Measurements from ENCODE around the gene NAP1L1.

NAP1L1 gene

DNA sequence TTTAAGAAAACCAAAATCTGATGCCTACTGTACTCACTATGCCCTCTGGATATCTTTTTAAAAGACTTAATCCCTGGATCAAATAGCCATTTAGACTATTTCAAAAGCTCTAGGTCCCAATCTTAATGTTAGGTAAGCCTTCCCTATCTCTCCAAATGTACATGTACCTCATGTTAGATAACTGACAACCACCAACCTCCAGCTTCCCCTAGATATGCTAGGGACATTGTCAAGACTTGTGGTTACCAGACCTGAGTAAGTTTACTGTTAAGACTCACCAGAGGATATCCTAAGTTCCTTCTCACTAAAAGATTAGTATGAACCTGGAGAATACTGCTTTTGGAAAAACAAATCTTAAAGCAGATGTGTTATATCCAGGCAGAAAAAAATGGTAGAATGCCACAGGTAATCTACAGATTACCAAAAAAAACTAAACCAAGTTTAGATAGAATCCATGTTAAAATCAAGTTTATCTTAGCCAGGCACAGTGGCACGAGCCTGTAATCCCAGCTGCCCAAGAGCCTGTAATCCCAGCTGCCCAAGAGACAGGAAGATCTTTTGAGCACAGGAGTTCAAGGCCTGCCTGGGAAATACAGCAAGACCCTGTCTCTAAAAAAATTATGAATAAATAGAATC lies 9.7 kb downstream of the NAP1L1 start:
- TF ChIP-seq GATA2 (IDR thresholded peaks at IDR 0.05; ENCODE audit: low read depth, low read length), result no peak
- no peak for TF ChIP-seq GATA3 (IDR thresholded peaks at IDR 0.05; ENCODE audit: low read depth, low read length)

DNA sequence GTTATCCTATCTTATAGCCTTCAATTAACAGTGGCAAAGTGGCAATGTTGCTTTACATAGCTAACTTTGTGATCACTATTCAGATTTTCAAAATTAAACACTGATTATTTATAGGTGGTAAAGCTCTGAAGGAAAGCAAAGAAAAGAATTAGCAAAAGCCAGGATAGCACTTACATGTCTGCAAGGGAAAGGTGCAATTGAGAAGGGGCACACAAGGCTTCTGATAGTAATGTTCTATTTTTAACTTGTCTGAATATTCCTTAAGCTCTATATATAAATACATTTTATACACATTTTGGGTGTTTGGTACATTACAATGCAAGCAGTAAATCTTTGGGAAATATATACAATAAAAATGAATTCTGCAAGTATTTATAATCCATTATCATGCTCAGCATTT lies 10.9 kb downstream of the NAP1L1 start:
- TF ChIP-seq GATA3 (IDR thresholded peaks at IDR 0.05; ENCODE audit: low read depth, low read length) (no peak), GATA2 (IDR thresholded peaks at IDR 0.05; ENCODE audit: low read depth, low read length) (no peak)

DNA sequence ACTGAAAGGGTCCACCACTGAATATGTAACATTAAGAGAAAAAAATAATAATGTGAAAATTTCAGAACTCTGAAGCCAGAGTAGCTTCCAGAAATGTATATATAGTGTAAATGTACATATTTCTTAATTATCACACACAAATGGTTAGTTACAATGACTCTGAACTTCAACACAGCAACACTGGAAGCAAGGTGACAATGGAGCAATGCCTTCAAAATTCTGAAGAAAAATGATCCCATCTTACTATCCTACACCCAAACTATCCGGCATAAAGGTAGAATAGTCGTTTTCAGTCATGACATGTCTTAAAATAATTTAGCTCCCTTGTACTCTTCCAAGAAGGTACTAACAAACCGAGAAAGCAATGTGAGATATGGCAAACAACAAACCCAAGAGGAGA lies 11.9 kb downstream of the NAP1L1 start:
- TF ChIP-seq GATA3 (IDR thresholded peaks at IDR 0.05; ENCODE audit: low read depth, low read length) (no peak), GATA2 (IDR thresholded peaks at IDR 0.05; ENCODE audit: low read depth, low read length) (no peak)

DNA sequence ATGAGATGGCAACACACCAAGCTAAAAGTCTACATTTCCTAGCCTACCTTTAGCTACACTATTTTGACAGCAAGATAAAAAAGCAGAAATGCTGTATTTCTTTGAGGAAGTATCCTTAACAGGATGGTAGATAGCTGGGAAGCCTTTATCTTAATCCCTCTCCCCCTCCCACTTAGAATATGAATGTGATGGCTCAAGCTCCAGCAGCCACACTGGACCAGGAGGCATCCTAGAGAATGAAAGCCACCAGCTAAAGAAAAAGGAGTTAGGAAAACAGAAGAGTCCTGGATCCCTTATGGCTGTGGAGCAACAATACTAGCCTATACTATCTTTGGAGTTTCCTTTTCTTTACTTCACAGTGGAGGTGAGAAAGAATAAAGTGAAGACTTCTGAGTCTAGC lies 15.1 kb downstream of the NAP1L1 start:
- TF ChIP-seq GATA2 (IDR thresholded peaks at IDR 0.05; ENCODE audit: low read depth, low read length) (no peak), GATA3 (IDR thresholded peaks at IDR 0.05; ENCODE audit: low read depth, low read length) (no peak)

DNA sequence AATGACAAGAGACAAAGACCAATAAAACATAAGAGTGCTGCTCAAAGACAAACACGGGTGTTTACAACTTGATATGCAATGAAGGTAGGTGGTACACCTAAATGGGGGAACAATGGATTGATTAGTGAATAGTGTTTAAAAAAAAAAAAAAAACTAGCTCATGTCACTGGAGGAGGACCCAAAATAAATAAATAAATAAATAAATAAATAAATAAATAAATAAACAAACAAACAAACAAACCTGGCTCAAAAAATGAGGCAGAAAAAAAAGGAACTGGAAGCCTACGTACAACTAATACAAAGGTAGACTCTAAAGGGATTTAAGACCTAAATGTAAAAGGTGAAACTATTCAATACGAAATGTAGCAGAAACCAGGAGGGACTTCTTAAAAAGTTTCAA lies 18.6 kb downstream of the NAP1L1 start:
- TF ChIP-seq GATA3 (IDR thresholded peaks at IDR 0.05; ENCODE audit: low read depth, low read length), result no peak
- no peak for TF ChIP-seq GATA2 (IDR thresholded peaks at IDR 0.05; ENCODE audit: low read depth, low read length)

DNA sequence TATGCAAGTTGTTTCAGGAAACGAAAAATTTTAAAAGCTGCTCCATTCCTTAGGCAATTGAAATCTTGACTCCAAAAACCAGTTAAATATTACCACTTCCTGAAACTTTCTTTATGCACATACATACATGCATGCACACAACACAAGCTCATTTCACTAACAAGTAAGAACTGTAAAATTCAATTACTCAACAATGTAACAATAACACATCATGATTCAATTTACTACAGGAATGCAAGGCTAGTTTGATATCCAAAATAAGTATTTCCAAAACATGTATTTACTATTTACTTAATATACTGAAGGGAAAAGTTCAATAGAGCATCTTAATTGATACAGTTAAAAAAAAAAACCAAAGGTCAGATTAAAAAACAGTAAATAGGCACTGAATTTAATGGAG lies 19.6 kb downstream of the NAP1L1 start:
- no peak for TF ChIP-seq GATA2 (IDR thresholded peaks at IDR 0.05; ENCODE audit: low read depth, low read length)
- no peak for TF ChIP-seq GATA3 (IDR thresholded peaks at IDR 0.05; ENCODE audit: low read depth, low read length)

DNA sequence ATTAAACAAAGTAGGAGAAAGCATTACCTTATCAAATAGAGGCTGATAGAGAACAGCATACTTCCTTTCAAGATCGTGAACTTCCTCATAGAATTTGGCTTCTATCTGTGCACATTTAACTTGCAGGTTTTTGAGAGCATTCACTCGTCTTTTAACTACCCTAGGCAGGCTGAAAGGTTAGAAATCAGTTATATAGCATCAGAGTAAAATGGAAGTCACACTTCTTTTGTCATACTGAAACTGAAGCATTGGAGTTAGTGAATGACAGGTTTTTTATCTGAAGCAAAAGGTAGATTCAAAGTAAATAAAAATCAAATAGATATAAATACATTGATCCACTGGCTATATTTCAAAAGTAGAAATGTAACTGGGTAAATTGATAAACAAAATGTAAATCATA lies 24.4 kb downstream of the NAP1L1 start:
- TF ChIP-seq GATA2 (IDR thresholded peaks at IDR 0.05; ENCODE audit: low read depth, low read length) (no peak), GATA3 (IDR thresholded peaks at IDR 0.05; ENCODE audit: low read depth, low read length) (no peak)

DNA sequence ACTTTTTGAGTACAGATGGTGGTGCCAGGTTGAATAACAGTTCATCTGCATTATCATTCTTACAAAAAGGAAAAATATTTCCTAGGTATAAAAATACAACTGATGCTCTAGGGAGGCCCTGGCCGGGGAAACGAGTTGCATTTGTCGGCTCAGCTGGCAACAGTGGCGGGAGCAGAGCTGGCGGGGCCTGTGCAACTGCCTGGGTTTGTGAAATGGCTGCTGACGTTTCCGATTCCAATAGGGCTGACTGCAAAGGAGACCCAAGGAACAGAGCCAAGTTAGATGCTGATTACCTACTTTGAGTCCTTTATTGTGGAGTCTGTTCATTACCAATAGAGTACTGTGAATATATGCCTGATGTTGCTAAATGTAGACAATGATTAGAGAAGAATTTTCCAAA lies 27.2 kb downstream of the NAP1L1 start:
- TF ChIP-seq GATA2 (IDR thresholded peaks at IDR 0.05; ENCODE audit: low read depth, low read length) (no peak), GATA3 (IDR thresholded peaks at IDR 0.05; ENCODE audit: low read depth, low read length) (no peak)

DNA sequence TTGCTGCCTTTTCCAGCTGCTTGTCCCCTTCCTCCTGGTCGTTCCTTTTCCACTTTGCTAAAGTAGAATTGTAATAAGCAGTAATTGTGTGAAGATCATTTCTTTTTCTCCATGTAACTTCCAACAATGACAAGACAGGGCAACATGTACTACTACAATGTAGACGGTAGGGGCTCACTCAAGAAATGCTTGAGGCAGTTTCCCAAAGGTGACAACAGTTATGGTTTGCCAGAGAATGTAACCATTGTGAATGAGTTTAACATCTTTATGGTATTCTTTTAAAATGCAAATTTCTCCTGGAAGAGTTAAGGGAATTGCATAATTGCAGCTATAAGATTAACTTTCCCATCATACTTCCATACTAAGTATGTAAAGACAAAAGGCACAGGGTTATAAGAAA lies 29.1 kb downstream of the NAP1L1 start:
- no peak for TF ChIP-seq GATA2 (IDR thresholded peaks at IDR 0.05; ENCODE audit: low read depth, low read length)
- no peak for TF ChIP-seq GATA3 (IDR thresholded peaks at IDR 0.05; ENCODE audit: low read depth, low read length)

DNA sequence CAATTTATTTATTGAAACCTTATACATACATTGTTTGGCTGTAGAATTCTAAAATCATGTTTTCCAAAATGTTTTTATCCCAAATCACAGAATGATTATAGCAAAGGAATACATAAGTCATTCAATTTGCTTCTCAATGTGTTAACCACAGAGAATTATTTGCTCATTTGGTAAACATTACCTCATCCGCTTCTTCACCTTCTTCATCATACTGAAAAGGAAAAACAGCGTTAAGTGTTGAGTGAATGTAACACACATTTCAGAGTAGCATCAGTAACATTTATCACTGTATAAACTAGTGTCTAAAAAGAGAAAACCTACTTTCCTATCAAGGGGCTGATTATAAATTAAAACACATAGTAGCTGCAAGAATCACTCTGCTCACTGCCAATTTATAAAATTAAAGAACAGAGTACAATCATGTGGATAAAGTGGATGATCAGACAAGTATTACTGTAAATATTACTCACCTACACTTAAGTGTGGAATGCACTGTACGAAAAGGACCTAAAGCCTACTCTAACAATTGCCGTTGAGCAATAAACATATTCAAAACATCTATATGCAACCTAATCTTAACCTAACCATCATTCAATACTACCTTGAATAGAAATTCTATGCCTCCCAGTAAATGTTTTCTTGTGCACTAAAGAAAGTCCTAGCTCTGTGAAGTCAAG lies 34.8 kb downstream of the NAP1L1 start:
- TF ChIP-seq GATA3 (IDR thresholded peaks at IDR 0.05; ENCODE audit: low read depth, low read length) (no peak), GATA2 (IDR thresholded peaks at IDR 0.05; ENCODE audit: low read depth, low read length) (no peak)

DNA sequence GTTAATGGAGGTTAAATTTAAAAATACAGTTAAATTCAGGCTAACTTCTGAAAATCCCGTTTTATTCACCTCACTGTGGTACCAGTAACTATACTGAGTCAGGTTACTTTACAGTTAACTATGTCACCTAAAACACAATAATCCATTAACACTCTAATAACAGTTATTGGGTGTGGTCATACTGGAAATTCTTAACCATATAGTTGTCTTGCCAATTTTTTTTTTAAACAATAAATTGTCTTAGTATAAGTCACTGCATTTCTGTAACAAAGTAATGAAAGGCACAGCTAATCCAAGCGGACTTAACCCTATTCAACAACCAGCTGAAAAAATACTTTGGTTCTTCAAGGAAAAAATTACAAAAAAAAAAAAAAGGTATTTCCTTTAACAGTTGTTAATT lies 36.7 kb downstream of the NAP1L1 start:
- TF ChIP-seq GATA2 (IDR thresholded peaks at IDR 0.05; ENCODE audit: low read depth, low read length) (no peak), GATA3 (IDR thresholded peaks at IDR 0.05; ENCODE audit: low read depth, low read length) (no peak)

DNA sequence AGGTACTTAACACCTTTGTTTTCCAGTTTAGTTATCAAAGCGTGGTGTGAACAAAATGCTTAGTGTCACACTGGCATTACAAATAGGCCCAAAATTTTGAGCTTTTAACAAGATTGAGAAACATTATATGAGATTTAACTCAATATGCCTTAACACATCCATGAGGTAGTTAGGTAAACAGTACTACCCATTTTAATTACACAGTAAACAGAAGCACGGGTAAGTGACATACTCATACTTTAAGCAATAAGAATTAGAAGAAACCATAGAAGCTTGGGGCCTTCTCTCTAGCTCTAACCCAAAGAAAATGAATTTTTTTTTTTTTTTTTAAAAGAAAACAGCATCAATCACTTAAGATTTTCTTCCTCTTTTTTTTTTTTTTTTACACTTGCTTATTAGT lies 37.4 kb downstream of the NAP1L1 start:
- no peak for TF ChIP-seq GATA2 (IDR thresholded peaks at IDR 0.05; ENCODE audit: low read depth, low read length)
- no peak for TF ChIP-seq GATA3 (IDR thresholded peaks at IDR 0.05; ENCODE audit: low read depth, low read length)

DNA sequence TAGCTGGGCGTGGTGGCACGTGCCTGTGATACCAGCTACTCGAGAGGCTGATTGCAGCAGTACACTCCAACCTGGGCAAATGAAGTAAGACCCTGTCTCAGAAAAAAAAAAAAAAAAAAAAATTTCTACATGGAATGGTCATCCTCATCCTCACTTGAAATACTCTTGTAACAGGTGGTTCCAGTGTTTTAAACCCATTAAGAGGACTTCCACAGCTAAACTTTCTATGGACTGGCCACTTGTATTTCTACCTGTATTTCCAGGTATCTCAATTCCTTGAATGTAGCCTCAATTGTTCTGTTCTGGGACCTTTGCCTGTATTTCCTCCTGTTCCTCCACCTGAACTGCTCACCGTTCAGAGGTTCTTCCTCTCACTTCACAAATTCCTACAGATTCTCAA lies 41.1 kb downstream of the NAP1L1 start:
- TF ChIP-seq GATA3 (IDR thresholded peaks at IDR 0.05; ENCODE audit: low read depth, low read length) (no peak), GATA2 (IDR thresholded peaks at IDR 0.05; ENCODE audit: low read depth, low read length) (no peak)

DNA sequence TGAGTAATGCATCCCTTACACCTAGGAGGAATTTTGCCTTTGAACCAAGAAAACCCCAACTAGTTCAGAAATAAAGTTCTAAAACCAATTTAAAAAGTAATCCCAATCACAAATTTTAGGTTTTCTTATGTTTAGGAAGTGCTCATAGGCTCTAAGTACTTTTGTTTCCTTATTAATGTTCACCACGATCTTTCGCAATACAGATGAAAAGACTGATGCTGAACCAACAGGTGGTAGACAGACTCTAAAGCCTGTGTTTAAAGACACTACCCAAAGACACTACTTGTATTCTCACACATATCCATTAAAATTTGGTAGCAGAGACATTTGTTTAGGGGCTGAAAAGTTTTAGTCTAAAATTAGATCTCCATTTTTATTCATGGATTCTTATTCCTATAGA lies 42.3 kb downstream of the NAP1L1 start:
- no peak for TF ChIP-seq GATA2 (IDR thresholded peaks at IDR 0.05; ENCODE audit: low read depth, low read length)
- TF ChIP-seq GATA3 (IDR thresholded peaks at IDR 0.05; ENCODE audit: low read depth, low read length), result no peak

DNA sequence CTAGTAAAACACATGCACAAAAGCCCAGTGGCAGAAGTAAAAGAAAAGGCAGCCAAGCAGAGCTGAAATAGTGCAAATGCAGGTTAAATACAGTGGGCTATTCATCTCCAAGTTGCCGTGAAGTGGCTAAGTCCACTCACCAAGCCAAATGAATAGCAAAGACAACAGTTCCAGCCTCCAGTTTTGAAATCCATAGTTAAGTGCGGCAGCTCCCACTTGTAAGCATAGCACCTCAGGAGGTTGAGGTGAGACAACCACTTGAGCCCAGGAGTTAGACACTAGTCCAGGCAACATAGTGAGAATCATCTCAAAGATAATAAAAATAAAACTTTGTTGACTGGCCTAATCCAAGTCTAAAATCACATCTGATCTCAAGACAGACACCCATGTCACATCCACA lies 43.1 kb downstream of the NAP1L1 start:
- no peak for TF ChIP-seq GATA2 (IDR thresholded peaks at IDR 0.05; ENCODE audit: low read depth, low read length)
- no peak for TF ChIP-seq GATA3 (IDR thresholded peaks at IDR 0.05; ENCODE audit: low read depth, low read length)
